Measurements from ENCODE around the gene PCBP1. TPM values are rescaled to one million over a fixed set of nuclear protein-coding genes. Genes with fewer than 3 reads are reported as not detected.
"Not testable (repeated sequence)": the region's sequence is repeated elsewhere in the genome, so short reads cannot be mapped to it uniquely, and the experiment has no call there.

Gene PCBP1
- total and polyA plus RNA-seq, 3 donors from 2014 or later, result 144 to 270 (median 200) TPM

DNA sequence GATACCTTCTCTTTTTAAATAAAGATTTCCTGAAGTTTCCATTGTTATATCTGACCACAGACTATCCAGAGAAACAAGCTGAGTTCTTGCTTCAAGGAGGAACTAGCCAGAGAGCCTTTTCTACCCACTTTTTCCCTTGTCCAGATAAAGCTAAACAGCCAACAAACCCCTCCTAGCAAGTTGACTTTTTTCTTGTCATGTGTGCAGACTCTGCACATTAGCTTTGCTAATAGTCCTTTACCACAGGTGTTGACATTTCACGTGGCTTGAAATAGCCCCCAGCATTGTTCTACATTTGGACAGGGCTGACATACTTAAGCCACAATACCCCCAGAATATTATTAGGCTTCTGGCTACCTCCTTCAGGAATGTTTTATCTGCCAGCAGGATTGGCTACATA, 40.7 kb downstream of the PCBP1 start:
- Histone ChIP-seq H3K27me3 (no peaks in the 10 kb centered on the region), H3K4me1 (peaks cover 24% of the 10 kb centered on the region), H3K36me3 (ENCODE audit: low read depth, missing control alignments) (no peaks in the 10 kb centered on the region), H3K4me3 (no peak overlapping the region), H3K27ac (no peak overlapping the region), H3K9me3 (no peaks in the 10 kb centered on the region)
- intact Hi-C loops (cut with DNase I; ENCODE audit: low total_unique reads), result no loop called here
- WGBS, 2 donors, result 50 to 69% methylated on average over 1 of the region's 1 CpG
- no peak for DNase-seq
- TF ChIP-seq POLR2A (IDR thresholded peaks at IDR 0.05) (no peak), CTCF (IDR thresholded peaks at IDR 0.05) (no peak)

DNA sequence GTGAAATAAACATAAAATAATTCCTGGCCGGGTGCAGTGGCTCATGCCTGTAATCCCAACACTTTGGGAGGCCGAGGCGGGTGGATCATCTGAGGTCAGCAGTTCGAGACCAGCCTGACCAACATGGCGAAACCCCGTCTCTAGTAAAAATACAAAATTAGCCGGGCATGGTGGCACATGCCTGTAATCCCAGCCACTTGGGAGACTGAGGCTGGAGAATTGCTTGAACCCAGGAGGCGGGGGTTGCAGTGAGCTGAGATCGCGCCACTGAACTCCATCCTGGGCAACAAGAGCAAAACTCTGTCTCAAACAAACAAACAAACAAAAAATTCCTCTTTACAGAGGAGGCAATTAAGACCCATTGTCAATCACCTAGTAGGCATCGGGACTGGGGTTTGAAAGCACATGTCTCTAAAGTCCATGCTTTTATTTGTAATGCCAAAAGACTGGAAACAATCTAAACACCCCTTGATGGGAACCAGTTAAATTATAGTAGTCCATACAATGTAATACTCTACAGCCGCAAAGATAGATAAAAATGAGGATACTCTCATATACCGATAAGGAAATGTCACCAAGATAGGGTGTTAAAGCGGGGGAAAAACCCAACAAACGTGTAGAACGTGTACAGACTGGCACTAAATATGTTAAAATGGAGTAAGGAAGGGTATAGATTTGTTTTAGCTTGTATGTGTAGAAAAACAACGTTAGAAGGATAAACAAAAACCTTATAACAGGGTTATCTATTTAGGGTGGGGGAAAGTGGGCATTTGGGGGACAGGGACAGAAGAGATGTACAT, 44.3 kb downstream of the PCBP1 start:
- H3K27me3 ChIP-seq; DNase-seq; H3K36me3 ChIP-seq (ENCODE audit: low read depth, missing control alignments); H3K9me3 ChIP-seq; intact Hi-C loops (cut with DNase I; ENCODE audit: low total_unique reads): not testable (repeated sequence)
- Histone ChIP-seq H3K4me3 (peak overlapping the region in 1 of 2 donors; percentile 44), H3K4me1 (peaks cover 33% of the 10 kb centered on the region), H3K27ac (peak overlapping the region; percentile 86 to 89)
- 78 to 82% methylated on average over 17 of the region's 17 CpGs for WGBS, 2 donors

GRCh38 chr2:70132244-70133126, 45.2 kb downstream of the PCBP1 start:
- H3K4me1 ChIP-seq, result peaks cover 33% of the 10 kb centered on the region
- DNase-seq, result peak; percentile 56
- no peaks in the 10 kb centered on the region for H3K36me3 ChIP-seq (ENCODE audit: low read depth, missing control alignments)
- H3K4me3 ChIP-seq, result peak overlapping the region; percentile 9 to 44
- no peak for TF ChIP-seq POLR2A (IDR thresholded peaks at IDR 0.05)
- TF ChIP-seq CTCF (IDR thresholded peaks at IDR 0.05), result no peak
- 24 to 29% methylated on average over 8 of the region's 8 CpGs for WGBS, 2 donors
- H3K27me3 ChIP-seq, result no peaks in the 10 kb centered on the region
- peak overlapping the region; percentile 86 to 89 for H3K27ac ChIP-seq
- H3K9me3 ChIP-seq, result no peaks in the 10 kb centered on the region
- intact Hi-C loops (cut with DNase I; ENCODE audit: low total_unique reads), result no loop called here

DNA sequence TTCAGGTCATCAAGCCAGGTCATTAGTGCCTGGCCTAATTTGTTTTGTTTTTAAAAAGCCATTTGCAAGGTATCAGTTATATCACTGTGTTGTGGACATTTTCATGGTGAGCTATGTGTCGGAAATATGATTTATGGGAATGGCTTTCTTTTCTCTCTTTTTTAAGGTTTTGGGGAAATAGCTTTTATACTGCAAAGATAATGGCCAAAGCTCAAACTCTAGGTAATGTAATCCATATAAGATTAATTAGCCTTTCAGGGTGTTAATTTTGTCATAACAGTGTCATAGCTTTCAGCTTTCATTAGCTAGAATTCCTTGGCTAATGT, 45.8 kb downstream of the PCBP1 start:
- 69 to 82% methylated on average over 1 of the region's 1 CpG for WGBS, 2 donors
- Histone ChIP-seq H3K4me1 (peaks cover 33% of the 10 kb centered on the region), H3K4me3 (peak overlapping the region in 1 of 2 donors; percentile 44), H3K27me3 (no peaks in the 10 kb centered on the region), H3K36me3 (ENCODE audit: low read depth, missing control alignments) (no peaks in the 10 kb centered on the region), H3K9me3 (no peaks in the 10 kb centered on the region), H3K27ac (peak overlapping the region; percentile 86 to 89)
- no peak for DNase-seq
- intact Hi-C loops (cut with DNase I; ENCODE audit: low total_unique reads), result no loop called here
- no peak for TF ChIP-seq POLR2A (IDR thresholded peaks at IDR 0.05)
- TF ChIP-seq CTCF (IDR thresholded peaks at IDR 0.05), result no peak
